HG03175 (cell line): ENCODE data around the gene RARG.
"Not testable (repeated sequence)": the region's sequence is repeated elsewhere in the genome, so short reads cannot be mapped to it uniquely, and the experiment has no call there.

Experiments used
- ATAC-seq: cut with Tn5 transposase; IDR thresholded peaks from one replicate; pipeline ENCODE4 v1.9.1; 2021; ENCODE audit warnings: mild to moderate bottlenecking, moderate library complexity; ENCODE audit not compliant: unreplicated experiment

RARG gene

GRCh38 chr12:53193040-53193439 is 39.0 kb downstream of the RARG start:
- no peak for ATAC-seq

GRCh38 chr12:53192531-53193021 is 39.4 kb downstream of the RARG start:
- ATAC-seq: no peak

GRCh38 chr12:53191885-53192530 is 40.0 kb downstream of the RARG start:
- ATAC-seq: no peak

GRCh38 chr12:53191096-53191884 is 40.7 kb downstream of the RARG start:
- ATAC-seq: no peak

GRCh38 chr12:53190108-53190729 is 41.8 kb downstream of the RARG start:
- peak; percentile 56 for ATAC-seq

GRCh38 chr12:53187145-53187899 is 44.7 kb downstream of the RARG start:
- ATAC-seq: no peak

DNA sequence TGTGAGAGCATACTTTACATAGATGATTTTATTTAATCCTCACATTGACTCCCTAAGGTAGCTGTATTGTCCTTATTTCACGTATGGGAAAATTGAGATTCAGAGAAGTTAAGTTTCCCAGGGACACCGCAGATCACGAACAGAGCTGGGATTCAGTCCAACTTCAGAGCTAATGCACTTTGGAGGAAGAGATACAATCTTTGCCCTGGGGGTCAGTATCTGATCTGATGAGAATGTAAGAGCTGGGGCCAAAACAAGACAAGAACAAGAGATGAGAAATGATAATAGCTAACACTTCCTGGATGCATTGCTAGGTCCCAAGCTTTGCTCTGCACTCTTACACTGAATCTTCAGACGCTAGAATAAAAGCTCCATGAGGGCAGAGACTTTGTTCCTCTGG is 45.3 kb downstream of the RARG start:
- ATAC-seq: no peak

GRCh38 chr12:53185582-53186153 is 46.3 kb downstream of the RARG start:
- ATAC-seq: no peak

- no peak for ATAC-seq
Observed at GRCh38 chr12:53184828-53185227, 47.2 kb downstream of the RARG start.

- no peak for ATAC-seq
Observed at GRCh38 chr12:53182903-53183302, 49.1 kb downstream of the RARG start.

DNA sequence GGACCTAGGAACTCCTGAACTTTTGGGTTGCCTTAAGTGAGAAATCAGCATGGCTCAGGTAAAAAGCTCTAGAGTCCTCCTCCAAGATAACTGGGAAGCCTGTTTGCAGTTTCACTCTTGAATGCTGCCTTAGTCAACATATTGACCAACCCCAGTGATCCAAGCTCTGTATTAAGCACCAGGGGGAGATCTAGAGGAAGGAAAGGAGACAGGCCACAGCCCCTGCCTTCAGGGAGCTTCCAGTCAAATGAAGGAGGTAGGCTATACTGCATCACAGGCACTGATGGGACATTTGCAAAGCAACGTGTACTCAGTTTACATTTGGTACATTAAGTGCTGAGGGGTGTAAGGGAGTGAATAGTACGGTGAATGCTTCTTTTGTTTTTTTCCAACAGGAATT is 50.1 kb downstream of the RARG start:
- no peak for ATAC-seq

- ATAC-seq: peak; percentile 42
Observed at GRCh38 chr12:53180931-53181645, 50.9 kb downstream of the RARG start.

DNA sequence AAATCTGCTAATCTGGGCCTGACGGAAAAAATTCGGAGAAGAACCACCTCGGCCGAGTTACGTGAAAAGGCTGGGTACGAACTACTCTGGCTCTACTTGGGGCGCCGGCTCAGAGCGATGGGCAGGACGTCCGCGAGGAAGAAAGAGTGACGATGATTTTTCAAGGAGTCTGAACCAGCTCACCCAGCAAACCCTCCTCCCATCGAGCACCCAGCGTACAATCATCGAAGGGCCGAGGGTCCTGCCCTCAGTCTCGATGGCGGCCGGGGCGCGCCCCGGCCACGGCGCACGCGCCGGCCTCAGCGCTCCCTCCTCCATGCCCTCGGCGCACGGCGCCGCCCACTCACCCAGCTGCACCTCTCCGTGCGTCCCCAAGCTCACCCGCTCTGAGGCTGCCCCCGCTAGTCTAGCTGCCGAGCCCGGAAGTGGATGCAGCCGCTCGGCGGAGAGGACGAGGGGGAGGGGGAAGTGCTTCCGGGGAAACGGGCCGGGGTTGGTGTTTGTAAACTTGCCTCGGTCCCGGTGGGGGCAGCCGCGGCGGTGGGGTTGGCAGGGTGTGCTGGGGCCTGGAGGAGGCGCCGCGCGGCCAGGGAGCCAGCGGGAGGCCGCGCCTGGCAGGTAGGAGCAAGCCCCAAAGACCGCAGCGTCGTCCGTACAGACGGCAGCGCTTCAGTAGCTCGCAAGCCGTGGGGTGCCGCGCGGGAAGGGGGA is 51.6 kb downstream of the RARG start, which contains the start of the genes CSAD and ZNF740:
CSAD (minus strand) TSS at position 706 of the 711 bp plus-strand sequence. CDS start 7,455 bp downstream, outside the sequence.
ZNF740 (plus strand) TSS at position 503 of the 711 bp plus-strand sequence. CDS start 1,262 bp downstream, outside the sequence.
- peak; percentile 95 for ATAC-seq

DNA sequence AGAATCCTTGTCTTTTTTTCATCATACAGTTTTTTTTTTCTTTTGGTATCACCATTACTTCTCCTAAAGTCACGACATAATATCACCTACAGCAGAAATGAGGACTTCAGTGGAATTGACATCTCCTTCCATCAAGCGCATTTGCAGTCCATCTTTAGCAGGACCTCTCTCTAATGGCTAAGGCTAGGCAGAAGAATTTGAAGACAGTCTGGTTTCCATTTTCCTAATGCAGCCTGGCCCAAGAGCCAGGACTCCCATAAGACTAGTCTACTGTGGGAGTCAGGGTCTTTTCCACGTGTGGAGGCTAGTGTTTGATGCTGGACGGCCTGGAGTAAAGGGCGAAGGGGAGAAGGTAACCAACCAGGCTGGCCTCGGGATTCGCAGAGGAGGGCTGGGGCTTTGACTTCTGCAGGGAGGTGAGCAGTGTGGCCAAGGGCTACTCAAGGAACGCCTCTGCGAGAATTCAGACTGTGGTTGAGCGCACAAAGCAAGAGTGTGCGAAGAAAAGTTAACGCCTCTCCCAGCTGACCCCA is 52.3 kb downstream of the RARG start:
- ATAC-seq: peak; percentile 20

- ATAC-seq: not testable (repeated sequence)
Observed at GRCh38 chr12:53178803-53179202, 53.2 kb downstream of the RARG start.

- not testable (repeated sequence) for ATAC-seq
Observed at GRCh38 chr12:53177447-53177846, 54.6 kb downstream of the RARG start.

DNA sequence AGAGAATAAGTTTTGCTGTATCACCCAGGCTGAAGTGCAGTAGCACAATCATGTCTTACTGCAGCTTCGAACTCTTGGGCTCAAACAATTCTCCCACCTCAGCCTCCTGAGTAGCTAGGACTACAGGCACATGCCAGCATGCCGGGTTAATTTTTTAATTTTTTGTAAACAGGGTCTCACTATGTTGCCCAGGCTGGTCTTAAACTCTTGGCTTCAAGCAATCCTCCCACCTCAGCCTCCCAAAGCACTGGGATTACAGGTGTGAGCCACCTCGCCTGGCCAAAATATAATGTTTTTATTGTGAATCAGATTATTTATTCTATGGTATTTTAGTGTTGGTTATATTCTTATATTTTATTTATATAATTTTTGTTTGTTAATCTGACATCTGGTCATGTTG is 55.3 kb downstream of the RARG start:
- no peak for ATAC-seq

- no peak for ATAC-seq
Observed at GRCh38 chr12:53174881-53175491, 57.0 kb downstream of the RARG start.
